CD4-positive, CD25-positive, alpha-beta regulatory T cell (primary cell): ENCODE data around the gene TRPM3. TPM values are rescaled to one million over a fixed set of nuclear protein-coding genes. Genes with fewer than 3 reads are reported as not detected.
A peak's percentile ranks its signal among the peaks of the same experiment; 100 is the strongest.
"Not testable (repeated sequence)": the region's sequence is repeated elsewhere in the genome, so short reads cannot be mapped to it uniquely, and the experiment has no call there.

ENCODE experiments used
- ATAC-seq, 2 donors: fragments of 150-1000 bp; cut with Tn5 transposase; one replicate each; pipeline ENCODE4 v1.10.0; 2021; ENCODE audit warnings: low read depth in 2 of 2, moderate number of reproducible peaks in 2 of 2, moderate library complexity in 1 of 2
- DNase-seq, 3 donors: peaks; one replicate each; pipeline versions ENCODE4 v3.0.0 to v3.0.0-alpha.2; 2012 to 2022; ENCODE audit warnings: mixed read lengths in 1 of 3
- H3K27ac ChIP-seq: one replicate; pipeline ENCODE4 v1.7.0; 2013; ENCODE audit warnings: mild to moderate bottlenecking, low read length; ENCODE audit not compliant: insufficient read depth, poor library complexity, severe bottlenecking
- H3K27me3 ChIP-seq: one replicate; pipeline ENCODE4 v1.7.0; 2013; ENCODE audit warnings: low read length; ENCODE audit not compliant: control insufficient read depth, insufficient read depth
- H3K36me3 ChIP-seq: one replicate; pipeline ENCODE4 v1.7.0; 2013; ENCODE audit warnings: mild to moderate bottlenecking, low read length, moderate library complexity; ENCODE audit not compliant: control insufficient read depth, insufficient read depth
- H3K4me1 ChIP-seq: 2 replicates; pipeline ENCODE4 v1.7.0; 2013; ENCODE audit warnings: mild to moderate bottlenecking, low read length; ENCODE audit not compliant: insufficient read depth, control insufficient read depth, poor library complexity, severe bottlenecking
- H3K4me3 ChIP-seq: one replicate; pipeline ENCODE4 v1.7.0; 2013; ENCODE audit warnings: low read depth, mild to moderate bottlenecking, low read length, moderate library complexity
- H3K9me3 ChIP-seq, 2 experiments: 1 replicate in 1 of 2; 2 replicates in 1 of 2; pipeline ENCODE4 v1.7.0; 2013; ENCODE audit warnings: low read length in 2 of 2, mild to moderate bottlenecking in 1 of 2, moderate library complexity in 1 of 2; ENCODE audit not compliant: control insufficient read depth in 2 of 2
- H3K27ac Mint-ChIP-seq, 3 donors: one replicate each; pipeline ENCODE4 v1.8.0; 2020 to 2022; ENCODE audit warnings: mild to moderate bottlenecking in 3 of 3, mixed read lengths in 3 of 3, moderate library complexity in 2 of 3
- H3K27me3 Mint-ChIP-seq: one replicate; pipeline ENCODE4 v1.8.0; 2022; ENCODE audit warnings: mild to moderate bottlenecking, mixed read lengths
- H3K36me3 Mint-ChIP-seq: one replicate; pipeline ENCODE4 v1.8.0; 2020; ENCODE audit warnings: mixed read lengths
- H3K4me1 Mint-ChIP-seq, 4 donors: one replicate each; pipeline ENCODE4 v1.8.0; 2020 to 2022; ENCODE audit warnings: mixed read lengths in 4 of 4, mild to moderate bottlenecking in 1 of 4
- H3K4me3 Mint-ChIP-seq, 4 donors: one replicate each; pipeline ENCODE4 v1.8.0; 2020 to 2022; ENCODE audit warnings: mild to moderate bottlenecking in 4 of 4, mixed read lengths in 4 of 4, moderate library complexity in 3 of 4
- H3K9me3 Mint-ChIP-seq, 7 donors: one replicate each; pipeline ENCODE4 v1.8.0; 2020 to 2022; ENCODE audit warnings: mixed read lengths in 7 of 7, mild to moderate bottlenecking in 3 of 7, moderate library complexity in 2 of 7
- polyA plus RNA-seq, 4 donors: library from polyadenylated mRNA; unstranded; fragments of 300-500 nt; fragmentation: Illumina TruSeq; gene quantifications; one replicate each; pipeline ENCODE4 v1.2.3, GENCODE V29; 2021
- total RNA-seq: library from RNA; stranded (reverse); gene quantifications from one replicate; pipeline ENCODE4 v1.2.3, GENCODE V29; 2022

TRPM3 gene
- total and polyA plus RNA-seq, 5 donors from 2014 or later: not detected

- Histone ChIP-seq H3K27me3 (no peaks in the 10 kb centered on the region), H3K4me1 (no peaks in the 10 kb centered on the region), H3K4me3 (no peak overlapping the region), H3K36me3 (no peaks in the 10 kb centered on the region), H3K9me3 (no peaks in the 10 kb centered on the region), H3K27ac (no peak overlapping the region)
- Mint-ChIP-seq H3K27ac (no peak overlapping the region), H3K9me3 (peaks cover 0 to 14% (median 4%) of the 10 kb centered on the region in 7 donors), H3K27me3 (no peaks in the 10 kb centered on the region), H3K4me1 (no peaks in the 10 kb centered on the region), H3K4me3 (no peak overlapping the region), H3K36me3 (no peaks in the 10 kb centered on the region)
- DNase-seq (no peak), ATAC-seq (no peak)
Observed at GRCh38 chr9:70978085-70978484, 143.3 kb downstream of the TRPM3 start.

DNA sequence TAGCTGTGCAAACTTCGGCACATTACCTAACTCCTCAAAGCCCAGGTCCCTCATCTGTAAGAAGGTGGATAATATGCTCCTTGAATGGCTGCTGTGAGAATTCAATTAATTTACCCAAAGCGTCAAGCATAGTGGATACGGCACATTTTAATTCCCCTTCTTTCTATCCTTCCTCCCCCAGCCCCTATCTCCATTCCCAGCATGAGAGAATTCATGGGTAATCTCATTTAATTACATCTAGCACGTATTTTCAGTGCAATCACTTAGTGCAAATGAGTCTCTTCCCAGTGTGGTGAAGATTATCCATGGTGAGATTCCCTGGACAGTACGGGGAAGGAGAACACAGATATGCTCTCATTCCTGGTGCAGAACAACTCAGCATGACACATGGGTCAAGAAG lies 145.6 kb downstream of the TRPM3 start:
- Mint-ChIP-seq H3K27ac (no peak overlapping the region), H3K4me1 (no peaks in the 10 kb centered on the region), H3K27me3 (no peaks in the 10 kb centered on the region), H3K4me3 (no peak overlapping the region), H3K36me3 (no peaks in the 10 kb centered on the region), H3K9me3 (peaks cover 0 to 10% (median 0%) of the 10 kb centered on the region in 7 donors)
- Histone ChIP-seq H3K9me3 (no peaks in the 10 kb centered on the region), H3K27ac (no peak overlapping the region), H3K36me3 (no peaks in the 10 kb centered on the region), H3K27me3 (no peaks in the 10 kb centered on the region), H3K4me3 (no peak overlapping the region), H3K4me1 (no peaks in the 10 kb centered on the region)
- ATAC-seq: no peak
- no peak for DNase-seq

- Mint-ChIP-seq H3K27ac (no peak overlapping the region), H3K36me3 (no peaks in the 10 kb centered on the region), H3K27me3 (no peaks in the 10 kb centered on the region), H3K9me3 (peaks cover 0 to 1% (median 0%) of the 10 kb centered on the region in 7 donors), H3K4me1 (no peaks in the 10 kb centered on the region), H3K4me3 (no peak overlapping the region)
- Histone ChIP-seq H3K4me3 (no peak overlapping the region), H3K27me3 (no peaks in the 10 kb centered on the region), H3K27ac (no peak overlapping the region), H3K4me1 (no peaks in the 10 kb centered on the region), H3K9me3 (no peaks in the 10 kb centered on the region), H3K36me3 (no peaks in the 10 kb centered on the region)
- no peak for ATAC-seq
- no peak for DNase-seq
Observed at GRCh38 chr9:70971723-70972122, 149.7 kb downstream of the TRPM3 start.

GRCh38 chr9:70966380-70966779 lies 155.0 kb downstream of the TRPM3 start:
- H3K27me3 Mint-ChIP-seq, H3K36me3 Mint-ChIP-seq, H3K4me3 ChIP-seq, H3K4me3 Mint-ChIP-seq, H3K27ac ChIP-seq, H3K36me3 ChIP-seq, DNase-seq, H3K27ac Mint-ChIP-seq, ATAC-seq, H3K9me3 Mint-ChIP-seq, H3K9me3 ChIP-seq, H3K4me1 Mint-ChIP-seq, H3K27me3 ChIP-seq, H3K4me1 ChIP-seq: not testable (repeated sequence)

GRCh38 chr9:70964861-70965260 lies 156.6 kb downstream of the TRPM3 start:
- ATAC-seq: no peak
- H3K9me3 Mint-ChIP-seq: peaks cover 0 to 3% (median 0%) of the 10 kb centered on the region in 7 donors
- Histone ChIP-seq H3K36me3 (no peaks in the 10 kb centered on the region), H3K4me3 (no peak overlapping the region), H3K27ac (no peak overlapping the region), H3K4me1 (no peaks in the 10 kb centered on the region), H3K27me3 (no peaks in the 10 kb centered on the region), H3K9me3 (no peaks in the 10 kb centered on the region)
- H3K4me1 Mint-ChIP-seq: no peaks in the 10 kb centered on the region
- DNase-seq: no peak
- H3K27me3 Mint-ChIP-seq: no peaks in the 10 kb centered on the region
- no peaks in the 10 kb centered on the region for H3K36me3 Mint-ChIP-seq
- no peak overlapping the region for H3K4me3 Mint-ChIP-seq
- H3K27ac Mint-ChIP-seq: no peak overlapping the region

DNA sequence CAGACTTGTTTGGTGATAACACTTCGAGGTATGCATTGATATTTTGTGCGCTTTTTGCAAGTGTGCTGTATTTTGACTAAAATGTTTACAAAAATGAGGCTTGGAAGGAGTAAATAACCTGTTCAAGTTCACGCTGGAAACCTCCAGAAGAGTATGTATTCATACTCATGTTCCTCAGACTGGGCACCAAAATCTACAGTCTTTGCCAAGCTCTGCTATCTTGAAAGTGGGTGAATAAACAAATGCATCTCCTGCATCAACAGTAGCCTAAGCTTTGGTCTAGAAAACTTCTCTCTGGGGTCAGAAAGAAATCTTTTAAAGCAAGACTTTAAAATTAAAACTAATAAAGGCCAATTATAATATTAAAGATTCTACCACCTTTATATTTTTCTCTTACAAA lies 157.9 kb downstream of the TRPM3 start:
- H3K36me3 ChIP-seq: no peaks in the 10 kb centered on the region

GRCh38 chr9:70962761-70963440 lies 158.5 kb downstream of the TRPM3 start:
- no peak for ATAC-seq
- no peaks in the 10 kb centered on the region for H3K4me1 ChIP-seq
- Mint-ChIP-seq H3K27me3 (peaks cover 4% of the 10 kb centered on the region), H3K4me1 (no peaks in the 10 kb centered on the region), H3K36me3 (no peaks in the 10 kb centered on the region), H3K4me3 (no peak overlapping the region), H3K9me3 (peaks cover 0 to 3% (median 0%) of the 10 kb centered on the region in 7 donors), H3K27ac (peak overlapping the region in 1 of 3 donors; percentile 65)
- no peaks in the 10 kb centered on the region for H3K9me3 ChIP-seq
- no peaks in the 10 kb centered on the region for H3K27me3 ChIP-seq
- H3K27ac ChIP-seq: no peak overlapping the region
- H3K36me3 ChIP-seq: no peaks in the 10 kb centered on the region
- no peak for DNase-seq
- no peak overlapping the region for H3K4me3 ChIP-seq

More for the DNA sequence above, 157.9 kb downstream of the TRPM3 start:
- Histone ChIP-seq H3K4me3 (no peak overlapping the region), H3K4me1 (no peaks in the 10 kb centered on the region), H3K9me3 (no peaks in the 10 kb centered on the region), H3K27me3 (no peaks in the 10 kb centered on the region), H3K27ac (no peak overlapping the region)
- no peak for DNase-seq
- Mint-ChIP-seq H3K9me3 (peaks cover 0 to 3% (median 0%) of the 10 kb centered on the region in 7 donors), H3K36me3 (no peaks in the 10 kb centered on the region), H3K4me3 (no peak overlapping the region), H3K4me1 (no peaks in the 10 kb centered on the region), H3K27ac (no peak overlapping the region), H3K27me3 (peaks cover 4% of the 10 kb centered on the region)
- ATAC-seq: no peak

DNA sequence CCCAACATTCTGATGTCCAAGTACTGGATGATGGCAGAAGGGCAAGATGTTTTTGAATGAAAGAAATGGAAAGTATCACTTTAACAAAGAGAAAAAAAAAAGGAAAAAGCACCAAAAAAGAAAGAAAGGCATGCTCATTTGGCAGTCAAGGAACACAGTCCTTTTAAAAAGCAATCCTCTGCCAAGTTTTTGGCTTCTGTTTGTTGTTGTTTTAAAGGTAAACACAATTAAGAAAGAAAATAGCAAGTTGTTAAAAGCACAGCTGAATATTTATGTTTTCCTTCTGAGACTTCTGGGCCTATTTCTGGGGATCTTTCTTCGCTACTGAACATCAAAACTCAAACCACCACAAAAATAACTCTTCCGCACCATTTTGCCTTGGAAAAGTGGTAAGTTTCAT lies 162.1 kb downstream of the TRPM3 start:
- H3K27me3 ChIP-seq: no peaks in the 10 kb centered on the region
- Mint-ChIP-seq H3K27me3 (peaks cover 4% of the 10 kb centered on the region), H3K4me1 (no peaks in the 10 kb centered on the region), H3K27ac (no peak overlapping the region), H3K9me3 (peaks cover 0 to 3% (median 0%) of the 10 kb centered on the region in 7 donors), H3K4me3 (no peak overlapping the region), H3K36me3 (no peaks in the 10 kb centered on the region)
- no peak overlapping the region for H3K4me3 ChIP-seq
- H3K9me3 ChIP-seq: no peaks in the 10 kb centered on the region
- H3K36me3 ChIP-seq: no peaks in the 10 kb centered on the region
- no peaks in the 10 kb centered on the region for H3K4me1 ChIP-seq
- H3K27ac ChIP-seq: no peak overlapping the region
- DNase-seq: no peak
- no peak for ATAC-seq
